SK-N-MC (cell line): Measurements from ENCODE around the gene SPAG4.
A peak's percentile ranks its signal among the peaks of the same experiment; 100 is the strongest.

Source experiments
- DNase-seq: peaks from one replicate; pipeline ENCODE4 v3.0.0-alpha.2; 2011; ENCODE audit warnings: low read depth, low spot score
- H3K27ac ChIP-seq: fragments of 200-600 bp; sonication (generic); 2 replicates; pipeline ENCODE4 v1.5.1; 2016; ENCODE audit warnings: mixed run types
- H3K36me3 ChIP-seq: fragments of 200-600 bp; sonication (generic); 2 replicates; pipeline ENCODE4 v1.6.1; 2017; ENCODE audit warnings: antibody characterized with exemption, low read length, mixed read lengths; ENCODE audit not compliant: insufficient read depth
- H3K4me3 ChIP-seq: fragments of 200-600 bp; sonication (generic); 2 replicates; pipeline ENCODE4 v1.5.1; 2016
- H3K9ac ChIP-seq: fragments of 200-600 bp; sonication (generic); 2 replicates; pipeline ENCODE4 v1.8.0; 2017; ENCODE audit warnings: mixed run types, mixed read lengths; ENCODE audit not compliant: insufficient read length
- H3K9me3 ChIP-seq: fragments of 200-600 bp; sonication (generic); 2 replicates; pipeline ENCODE4 v1.6.1; 2017; ENCODE audit warnings: low read depth, mild to moderate bottlenecking, antibody characterized with exemption, low read length, moderate library complexity, mixed read lengths
- EZH2 ChIP-seq: fragments of 200-600 bp; sonication (generic); IDR thresholded peaks from one replicate; pipeline ENCODE4 v1.6.1; 2017; ENCODE audit warnings: antibody characterized with exemption
- FOXP2 ChIP-seq: optimal IDR thresholded peaks from 2 replicates; pipeline ENCODE3; 2011; ENCODE audit warnings: mild to moderate bottlenecking, moderate library complexity; ENCODE audit not compliant: insufficient read depth; ENCODE audit errors: extremely low read length, control extremely low read depth
- POLR2AphosphoS5 ChIP-seq: IDR thresholded peaks from 2 replicates; pipeline ENCODE4 v1.6.1; 2012; ENCODE audit warnings: mild to moderate bottlenecking, low read depth, low read length, borderline replicate concordance

The SPAG4 gene

DNA sequence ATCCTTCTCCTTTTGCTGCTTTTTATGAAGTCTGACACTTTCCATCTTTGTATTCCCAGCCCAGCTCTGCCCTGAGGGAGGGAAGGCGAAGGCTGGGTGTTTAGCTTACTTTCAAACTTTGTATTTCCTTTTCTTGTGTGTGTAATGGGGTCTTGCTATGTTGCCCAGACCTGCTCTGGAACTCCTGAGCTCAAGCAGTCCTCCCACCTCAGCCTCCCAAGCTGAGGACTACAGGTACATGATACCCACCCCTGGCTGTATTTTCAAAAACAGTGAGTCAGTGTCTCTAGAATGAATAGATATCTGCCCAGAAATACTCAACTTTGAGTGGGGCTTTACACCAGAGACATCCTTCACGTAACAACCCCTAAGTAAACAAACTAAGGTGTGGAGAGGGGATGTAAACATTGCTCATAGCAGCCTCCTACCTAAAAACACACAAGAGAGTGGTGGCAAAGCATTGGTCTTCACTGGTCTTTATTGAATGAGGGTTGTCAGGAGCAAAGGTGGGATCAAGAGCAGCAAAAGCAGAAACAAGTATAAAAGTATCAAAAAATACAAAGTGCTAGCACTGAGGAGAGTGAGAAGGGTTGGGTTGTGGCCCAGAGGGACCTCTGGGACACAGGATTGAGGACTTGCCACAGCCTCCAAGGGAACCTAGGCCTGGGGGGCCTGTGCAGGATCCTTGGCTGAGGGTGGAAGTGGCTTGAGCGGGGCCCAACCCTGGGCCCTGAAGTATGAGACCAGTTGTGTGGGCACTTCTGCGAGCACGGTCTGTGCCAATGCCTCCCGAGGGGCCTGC, 10.2 kb downstream of the SPAG4 start:
- Histone ChIP-seq H3K36me3 (peaks cover 49% of the 10 kb centered on the region), H3K9ac (no peak overlapping the region), H3K9me3 (no peaks in the 10 kb centered on the region), H3K27ac (no peak overlapping the region), H3K4me3 (no peak overlapping the region)
- no peak for DNase-seq
- no peak for TF ChIP-seq EZH2

DNA sequence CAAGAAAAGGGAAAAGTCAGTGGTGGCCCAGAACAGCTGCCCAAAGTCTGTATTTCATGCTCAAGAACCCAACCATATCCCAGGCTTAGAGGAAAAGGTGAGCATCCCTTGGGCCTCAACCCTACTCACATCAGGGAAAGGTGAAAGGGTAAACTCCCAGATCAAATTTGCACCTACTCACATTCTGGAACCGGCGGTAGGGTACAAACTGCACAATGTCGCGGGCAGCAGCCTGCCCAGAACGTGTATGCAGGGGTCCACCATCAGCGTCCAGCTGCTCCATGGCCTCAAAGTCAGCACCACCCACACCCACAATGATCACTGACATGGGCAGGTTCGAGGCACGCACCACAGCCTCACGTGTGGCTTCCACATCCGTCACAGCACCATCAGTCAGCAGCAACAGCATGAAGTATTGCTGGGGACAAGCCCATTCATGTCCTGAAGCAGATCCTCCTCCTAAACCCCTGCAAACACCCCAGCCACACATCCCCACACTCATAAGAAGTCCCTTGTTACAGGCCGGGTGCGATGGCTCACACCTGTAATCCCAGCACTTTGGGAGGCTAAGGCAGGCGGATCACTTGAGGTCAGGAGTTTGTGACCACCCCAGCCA, 10.9 kb downstream of the SPAG4 start:
- no peak for DNase-seq
- no peak for TF ChIP-seq EZH2
- no peak for TF ChIP-seq FOXP2
- Histone ChIP-seq H3K4me3 (no peak overlapping the region), H3K27ac (no peak overlapping the region), H3K9ac (no peak overlapping the region), H3K36me3 (peaks cover 56% of the 10 kb centered on the region), H3K9me3 (no peaks in the 10 kb centered on the region)

DNA sequence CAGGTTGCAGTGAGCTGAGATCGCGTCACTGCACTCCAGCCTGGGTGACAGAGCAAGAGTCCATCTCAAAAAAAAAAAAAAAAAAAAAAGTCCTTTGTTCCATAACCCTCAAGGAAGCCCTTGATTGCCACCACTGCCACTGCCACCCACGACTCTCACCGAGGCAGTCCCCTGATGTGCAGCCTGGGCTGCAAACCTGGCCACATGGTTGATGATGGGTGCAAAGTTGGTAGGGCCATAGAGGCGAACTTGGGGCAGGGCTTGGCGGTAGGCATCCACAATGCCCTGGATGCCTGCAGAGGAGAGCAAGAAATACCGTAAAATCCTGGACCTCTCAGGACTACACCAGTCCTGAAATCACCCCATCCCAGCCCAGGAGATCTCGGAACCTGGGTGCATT, 11.5 kb downstream of the SPAG4 start:
- TF ChIP-seq FOXP2 (no peak), EZH2 (no peak), POLR2AphosphoS5 (no peak)
- no peak overlapping the region for H3K4me3 ChIP-seq
- H3K9ac ChIP-seq, result no peak overlapping the region
- no peaks in the 10 kb centered on the region for H3K9me3 ChIP-seq
- peaks cover 62% of the 10 kb centered on the region for H3K36me3 ChIP-seq
- no peak for DNase-seq
- no peak overlapping the region for H3K27ac ChIP-seq

DNA sequence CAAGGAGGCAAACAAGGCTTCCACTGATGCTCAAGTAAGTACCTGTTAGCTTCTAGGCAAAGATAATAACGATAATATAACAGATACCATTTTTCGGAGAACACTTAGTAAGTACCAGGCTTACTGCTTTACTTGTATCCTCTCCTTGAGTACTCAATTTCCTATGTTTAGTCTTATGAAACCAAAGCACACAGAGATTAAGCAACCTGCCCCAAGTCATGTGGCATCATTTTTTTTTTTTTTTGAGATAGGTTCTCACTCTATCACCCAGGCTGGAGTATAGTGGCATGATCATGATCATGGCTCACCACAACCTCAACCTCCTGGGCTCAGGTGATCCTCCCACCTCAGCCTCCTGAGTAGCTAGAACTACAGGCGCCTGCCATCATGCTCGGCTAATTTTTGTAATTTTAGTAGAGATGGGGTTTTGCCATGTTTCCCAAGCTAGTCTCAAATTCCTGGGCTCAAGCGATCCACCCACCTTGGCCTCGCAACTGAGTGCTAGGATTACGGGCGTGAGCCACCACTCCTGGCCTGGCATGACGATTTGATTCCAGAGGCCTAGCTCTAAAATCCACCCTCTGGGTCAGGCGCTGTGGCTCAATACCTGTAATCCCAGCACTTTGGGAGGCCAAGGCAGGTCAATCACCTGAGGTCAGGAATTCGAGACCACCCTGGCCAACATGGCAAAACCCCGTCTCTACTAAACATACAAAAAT, 14.0 kb downstream of the SPAG4 start:
- Histone ChIP-seq H3K27ac (no peak overlapping the region), H3K9me3 (no peaks in the 10 kb centered on the region), H3K4me3 (no peak overlapping the region), H3K9ac (no peak overlapping the region), H3K36me3 (peaks cover 68% of the 10 kb centered on the region)
- TF ChIP-seq EZH2 (no peak), FOXP2 (no peak), POLR2AphosphoS5 (no peak)
- no peak for DNase-seq

DNA sequence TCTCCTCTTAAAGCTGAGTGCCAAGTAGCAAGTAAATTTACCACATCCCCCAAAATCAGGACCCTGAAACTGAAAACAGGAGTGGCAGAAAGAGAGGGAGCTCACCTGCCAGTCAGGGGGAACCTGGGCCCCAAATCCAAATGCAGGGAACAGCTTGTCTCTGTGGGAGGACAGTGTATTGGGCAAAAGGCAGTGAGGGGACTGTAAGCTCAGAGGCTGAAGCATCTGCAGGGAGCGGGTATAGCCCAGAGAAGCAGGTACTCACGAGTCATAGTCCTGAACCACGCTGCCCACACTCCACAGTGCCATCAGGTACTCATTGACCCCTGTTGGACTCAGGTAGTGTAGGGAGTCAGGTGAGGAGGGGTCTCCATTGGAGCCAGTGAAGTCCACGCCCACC, 15.0 kb downstream of the SPAG4 start:
- TF ChIP-seq FOXP2, result no peak
- no peak for DNase-seq
- Histone ChIP-seq H3K36me3 (peaks cover 60% of the 10 kb centered on the region), H3K4me3 (no peak overlapping the region), H3K9ac (no peak overlapping the region), H3K9me3 (no peaks in the 10 kb centered on the region), H3K27ac (no peak overlapping the region)

DNA sequence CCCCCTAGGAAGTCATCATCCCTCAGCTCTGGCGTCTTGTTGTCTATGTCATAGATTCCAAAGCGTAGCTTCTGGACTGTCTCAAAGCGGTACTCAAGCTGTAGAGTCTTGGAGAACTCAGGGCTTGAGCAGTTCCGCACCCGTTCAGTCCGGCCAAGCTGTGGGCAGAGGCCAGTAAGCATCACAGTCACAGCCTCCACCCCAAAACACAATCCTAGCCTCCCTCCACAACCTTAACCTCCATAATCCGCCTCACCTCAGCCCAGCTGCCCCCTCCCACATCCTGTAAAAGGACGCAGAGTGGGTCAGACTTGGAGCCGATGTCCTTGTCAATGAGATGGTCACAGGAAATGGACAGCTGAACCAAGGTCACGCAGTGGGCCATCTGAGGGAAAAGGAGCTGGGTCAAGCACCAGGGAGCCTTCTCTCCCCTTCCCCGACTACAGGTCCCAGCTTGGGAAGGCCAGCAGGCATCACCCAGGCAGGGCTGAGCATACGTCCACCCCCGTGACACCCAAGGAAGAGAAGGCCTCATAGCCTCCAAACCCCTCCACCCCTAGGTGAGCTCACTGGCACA, 17.0 kb downstream of the SPAG4 start:
- Histone ChIP-seq H3K9me3 (no peaks in the 10 kb centered on the region), H3K4me3 (no peak overlapping the region), H3K9ac (no peak overlapping the region), H3K27ac (no peak overlapping the region), H3K36me3 (peaks cover 40% of the 10 kb centered on the region)
- no peak for TF ChIP-seq POLR2AphosphoS5
- no peak for TF ChIP-seq EZH2
- no peak for TF ChIP-seq FOXP2
- DNase-seq, result no peak

DNA sequence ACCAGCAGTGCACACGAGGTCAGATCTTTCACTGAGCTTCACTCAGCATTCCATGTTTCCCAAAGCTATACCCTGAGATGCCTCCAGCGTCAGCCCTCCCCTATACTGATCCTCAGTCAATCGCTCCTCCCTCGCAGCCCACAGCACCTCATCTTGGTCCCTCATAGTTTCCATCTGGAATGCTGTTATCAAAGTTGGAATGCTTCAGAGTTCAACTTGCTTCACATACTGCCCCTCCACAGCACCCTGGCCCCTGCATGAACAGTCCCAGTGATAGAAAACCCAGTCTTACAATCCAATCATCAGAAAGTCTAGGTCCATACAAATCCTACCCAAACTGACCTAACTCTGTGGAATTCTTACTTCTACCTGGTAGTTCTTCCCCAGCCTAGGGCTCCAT, 20.0 kb downstream of the SPAG4 start:
- Histone ChIP-seq H3K27ac (0 out of 2 replicates have a peak overlapping the region, but pooled peaks have one; percentile 18), H3K4me3 (no peak overlapping the region)

DNA sequence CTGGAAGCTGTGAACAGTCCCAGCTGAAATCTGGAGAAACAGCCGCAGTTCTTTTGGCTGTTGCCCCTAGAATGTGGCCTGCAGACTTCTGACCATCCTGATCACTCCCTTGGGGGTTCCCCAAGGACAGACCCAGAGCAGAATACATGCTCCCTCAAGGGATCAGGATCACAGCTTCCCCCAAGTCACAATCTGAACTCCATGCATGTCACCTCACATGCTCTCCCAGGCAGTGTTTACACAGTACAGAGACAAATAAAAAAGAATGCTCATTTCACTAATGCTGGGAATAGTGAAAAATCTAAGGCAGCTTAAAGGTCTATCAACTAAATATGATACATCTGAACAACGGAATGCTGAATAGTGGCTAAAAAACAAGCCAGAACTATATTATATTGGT, 20.5 kb downstream of the SPAG4 start:
- Histone ChIP-seq H3K9me3 (no peaks in the 10 kb centered on the region), H3K9ac (no peak overlapping the region), H3K36me3 (peaks cover 16% of the 10 kb centered on the region; the same call in 1 of the 2 replicates), H3K27ac (0 out of 2 replicates have a peak overlapping the region, but pooled peaks have one; percentile 18), H3K4me3 (no peak overlapping the region)
- TF ChIP-seq FOXP2 (no peak), EZH2 (no peak), POLR2AphosphoS5 (no peak)
- no peak for DNase-seq

More for the DNA sequence above, 20.0 kb downstream of the SPAG4 start:
- TF ChIP-seq POLR2AphosphoS5 (no peak), EZH2 (no peak), FOXP2 (no peak)
- no peak overlapping the region for H3K9ac ChIP-seq
- H3K36me3 ChIP-seq, result peaks cover 20% of the 10 kb centered on the region; the same call in 1 of the 2 replicates
- DNase-seq, result no peak
- H3K9me3 ChIP-seq, result no peaks in the 10 kb centered on the region
